Measurements from ENCODE around the gene AHSP.
"Not testable (repeated sequence)": the region's sequence is repeated elsewhere in the genome, so short reads cannot be mapped to it uniquely, and the experiment has no call there.

Gene AHSP

DNA sequence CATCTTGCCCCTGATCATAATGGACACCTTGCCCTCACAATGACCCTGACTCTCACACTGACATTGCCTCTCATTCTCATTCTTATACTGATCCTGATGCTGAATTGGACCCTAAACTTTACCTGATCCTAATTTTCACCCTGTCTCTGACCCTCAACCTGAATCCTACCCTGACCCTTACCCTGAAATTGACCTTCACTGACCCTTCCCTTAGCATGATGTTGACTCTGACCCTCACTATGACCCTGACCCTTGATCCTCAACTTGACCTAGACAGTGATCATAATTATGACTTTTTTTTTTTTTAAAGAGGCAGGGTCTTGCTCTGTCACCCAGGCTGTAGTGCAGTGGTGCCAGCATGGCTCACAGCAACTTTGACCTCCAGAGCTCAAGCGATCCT, 3.4 kb downstream of the AHSP start:
- no peak for DNase-seq (ENCODE audit: low spot score)

DNA sequence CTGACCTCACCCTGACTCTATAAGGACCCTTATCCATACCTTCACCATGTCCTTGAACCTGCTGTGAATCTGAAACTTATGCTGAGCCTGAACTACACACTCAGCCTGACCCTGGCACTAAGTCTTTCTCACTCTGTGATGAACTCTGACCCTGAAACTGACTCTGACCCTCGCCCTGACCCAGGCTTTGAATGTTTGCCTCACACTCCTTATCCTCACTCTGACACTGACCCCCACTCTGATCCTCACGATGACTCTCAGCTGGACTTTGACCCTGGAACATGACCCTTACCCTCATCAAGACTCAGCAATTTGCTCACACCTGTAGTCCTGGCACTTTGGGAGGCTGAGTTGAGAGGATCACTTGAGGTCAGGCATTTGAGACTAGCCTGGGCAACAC, 4.4 kb downstream of the AHSP start:
- DNase-seq (ENCODE audit: low spot score) = no peak

DNA sequence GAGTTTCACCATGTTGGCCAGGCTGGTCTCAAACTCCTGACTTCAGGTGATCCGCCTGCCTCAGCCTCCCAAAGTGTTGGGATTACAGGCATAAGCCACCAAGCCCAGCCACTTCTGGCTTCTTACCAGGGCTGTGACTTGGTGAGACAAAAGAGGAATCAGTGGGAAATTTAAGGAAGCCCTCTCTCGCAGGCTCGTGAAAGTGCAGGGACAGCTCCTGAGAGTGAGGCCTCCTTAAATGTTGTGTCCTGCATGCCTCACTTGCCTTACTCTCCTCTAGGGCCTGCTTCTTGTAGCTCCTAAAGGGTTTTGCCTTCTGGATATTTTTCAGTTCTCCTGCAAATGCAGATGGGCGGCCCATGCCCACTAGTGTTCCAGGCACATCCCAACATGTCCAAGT, 5.2 kb downstream of the AHSP start:
- no peak for DNase-seq (ENCODE audit: low spot score)

DNA sequence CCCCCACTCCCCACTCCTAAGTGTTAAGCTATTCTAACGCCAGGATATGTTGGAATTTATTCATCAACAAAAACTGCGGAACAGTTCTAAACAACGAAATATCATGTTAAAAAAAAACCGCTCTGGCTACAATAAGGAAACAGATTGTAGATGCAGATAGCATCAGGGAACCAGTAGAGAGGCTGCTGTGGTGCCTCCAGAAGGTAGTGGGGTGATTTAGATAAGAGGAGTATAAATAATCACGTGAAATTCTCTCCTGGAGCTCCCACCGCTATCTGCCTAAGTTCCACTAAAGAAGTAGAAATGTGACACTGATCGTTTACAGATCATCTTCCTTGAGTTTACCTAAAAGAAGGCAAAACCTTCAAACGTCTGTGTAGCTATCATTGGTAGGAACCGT, 8.0 kb downstream of the AHSP start:
- no peak for DNase-seq (ENCODE audit: low spot score)

DNA sequence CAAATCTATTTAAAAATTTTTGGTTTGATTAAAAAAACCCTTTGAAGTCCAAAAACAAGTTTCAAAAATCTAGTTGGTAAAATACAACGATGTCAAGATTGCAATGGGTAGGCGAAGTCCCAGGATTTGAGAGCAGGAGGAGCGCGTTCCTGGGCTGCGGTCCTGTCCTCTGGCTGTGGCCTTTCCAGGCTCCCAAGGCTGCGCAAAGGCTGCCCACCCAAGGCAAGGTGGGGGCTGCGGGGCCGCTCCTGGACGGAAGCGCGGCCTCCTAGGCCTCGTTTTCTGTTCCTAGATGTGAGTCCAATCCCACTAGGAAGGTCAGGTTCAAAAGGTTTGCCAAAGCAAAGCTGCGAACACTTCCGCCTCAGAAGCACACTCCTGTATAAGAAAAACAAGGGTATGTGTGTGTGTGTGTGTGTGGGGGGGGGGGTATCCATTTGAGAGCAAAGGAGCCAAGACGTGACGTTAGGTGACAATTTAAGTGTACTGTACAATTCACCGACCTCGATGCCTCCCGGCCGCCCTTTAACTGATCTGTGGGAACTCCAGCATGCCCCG, 9.2 kb downstream of the AHSP start:
- DNase-seq (ENCODE audit: low spot score) = no peak

DNA sequence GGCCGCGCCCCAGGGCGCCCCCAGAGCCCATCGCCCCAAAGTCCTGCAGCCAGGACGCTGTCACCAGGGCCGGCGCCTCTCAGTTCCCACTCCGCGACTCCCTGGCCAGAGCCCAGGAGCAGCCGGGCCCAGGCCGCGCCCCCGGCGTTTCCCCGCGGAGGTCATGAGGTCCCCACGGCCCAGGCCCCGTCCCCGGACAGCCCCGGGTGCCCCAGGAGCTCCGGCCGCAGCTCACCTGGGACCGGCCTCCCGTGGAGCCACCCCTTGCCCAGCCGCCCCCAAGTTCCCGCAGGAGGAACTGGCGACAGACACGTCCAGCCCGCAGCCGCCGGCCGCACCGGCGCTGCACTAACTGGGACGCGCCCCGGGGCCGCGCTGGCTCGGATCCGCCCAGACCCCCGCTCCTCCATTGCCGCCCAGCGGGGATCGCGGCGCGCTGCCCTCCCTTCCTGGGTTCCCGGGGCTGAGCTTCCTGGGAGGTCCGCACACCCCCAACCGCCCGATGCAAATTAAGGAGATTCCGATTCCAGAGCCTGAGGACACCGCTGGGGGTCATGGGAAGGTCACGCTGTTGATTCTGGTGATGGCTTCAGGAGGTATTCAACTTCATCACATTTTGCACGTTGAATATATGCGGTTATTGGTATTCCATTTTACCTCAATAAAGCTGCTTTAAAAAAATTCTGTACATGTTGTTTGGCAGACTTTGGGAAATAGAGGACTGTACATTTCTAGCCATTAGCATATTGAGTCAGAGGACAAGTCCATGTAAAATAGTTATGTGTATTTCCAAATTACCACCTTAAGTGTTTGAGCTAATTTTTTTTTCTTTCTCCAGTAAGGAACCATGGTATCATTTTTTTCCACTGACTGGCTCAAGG, 9.9 kb downstream of the AHSP start:
- DNase-seq (ENCODE audit: low spot score) = no peak

DNA sequence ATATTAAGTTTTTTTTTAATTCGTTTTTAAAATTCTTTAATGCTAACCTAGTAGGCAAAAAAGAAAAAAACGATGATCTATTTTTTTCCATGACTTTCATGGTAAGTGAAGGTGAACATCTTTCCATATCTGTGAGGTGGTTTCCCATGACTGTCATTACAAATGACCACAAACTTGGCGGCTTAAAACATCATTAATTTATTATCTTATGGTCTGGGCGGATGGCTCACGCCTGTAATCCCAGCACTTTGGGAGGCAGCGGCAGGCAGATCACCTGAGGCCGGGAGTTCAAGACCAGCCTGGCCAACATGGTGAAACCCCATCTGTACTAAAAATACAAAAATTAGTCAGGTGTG, 10.5 kb downstream of the AHSP start:
- DNase-seq (ENCODE audit: low spot score) = not testable (repeated sequence)

DNA sequence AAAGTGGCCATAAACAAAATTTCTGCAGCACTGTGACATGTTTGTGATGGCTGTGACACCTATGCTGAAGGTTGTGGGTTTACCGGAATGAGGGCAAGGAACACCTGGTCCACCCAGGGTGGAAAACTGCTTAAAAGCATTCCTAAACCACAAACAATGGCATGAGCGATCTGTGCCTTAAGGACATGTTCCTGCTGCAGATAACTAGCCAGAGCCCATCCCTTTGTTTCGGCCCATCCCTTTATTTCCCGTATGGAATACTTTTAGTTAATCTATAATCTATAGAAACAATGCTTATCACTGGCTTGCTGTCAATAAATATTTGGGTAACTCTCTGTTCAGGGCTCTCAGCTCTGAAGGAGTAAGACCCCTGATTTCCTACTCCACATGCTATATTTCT, 12.1 kb downstream of the AHSP start:
- DNase-seq (ENCODE audit: low spot score) = not testable (repeated sequence)

DNA sequence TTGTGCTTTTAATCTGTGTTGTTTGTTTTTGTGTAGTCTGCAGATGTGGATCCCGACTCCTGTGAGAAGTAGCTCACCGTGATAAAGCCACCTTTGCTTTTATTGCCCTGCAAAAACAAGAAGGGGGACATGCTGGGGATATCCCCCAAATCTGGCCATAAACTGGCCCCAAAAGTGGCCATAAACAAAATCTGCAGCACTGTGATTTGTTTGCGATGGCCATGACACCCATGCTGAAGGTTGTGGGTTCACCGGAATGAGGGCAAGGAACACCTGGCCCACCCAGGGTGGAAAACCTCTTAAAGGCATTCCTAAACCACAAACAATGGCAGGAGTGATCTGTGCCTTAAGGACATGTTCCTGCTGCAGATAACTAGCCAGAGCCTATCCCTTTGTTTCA, 15.1 kb downstream of the AHSP start:
- DNase-seq (ENCODE audit: low spot score) = no peak

DNA sequence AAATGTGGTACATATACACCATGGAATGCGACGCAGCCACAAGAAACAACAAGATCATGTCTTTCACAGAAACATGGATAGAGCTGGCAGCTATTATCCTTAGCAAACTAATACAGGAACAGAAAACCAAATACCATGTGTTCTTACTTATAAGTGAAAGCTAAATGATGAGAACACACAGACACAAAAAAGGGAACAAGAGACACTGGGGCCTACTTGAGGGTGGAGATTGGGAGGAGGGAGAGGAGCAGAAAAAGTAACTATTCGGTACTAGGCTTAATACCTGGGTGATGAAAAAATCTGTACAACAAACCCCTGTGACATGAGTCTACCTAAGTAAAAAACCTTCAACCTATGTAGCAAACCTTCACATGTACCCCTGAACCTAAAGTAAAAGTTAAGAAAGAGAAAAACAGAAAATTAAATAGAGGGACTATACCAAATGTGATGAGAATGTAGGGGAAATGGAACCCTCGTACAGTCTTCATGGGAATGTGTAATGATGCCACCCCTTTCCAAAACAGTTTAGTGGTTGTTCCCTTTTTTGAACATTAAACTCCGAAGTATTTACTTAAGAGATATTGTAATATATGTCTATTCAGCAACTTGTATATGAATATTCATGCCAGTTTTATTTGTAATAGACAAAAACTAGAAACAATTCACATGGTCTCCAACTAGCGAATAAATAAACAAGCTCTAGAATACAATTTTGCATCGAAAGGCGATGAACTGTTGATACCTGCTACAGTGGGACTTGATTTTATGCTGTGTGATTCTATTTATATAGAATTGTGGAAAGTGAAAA, 33.9 kb downstream of the AHSP start:
- DNase-seq (ENCODE audit: low spot score) = no peak

DNA sequence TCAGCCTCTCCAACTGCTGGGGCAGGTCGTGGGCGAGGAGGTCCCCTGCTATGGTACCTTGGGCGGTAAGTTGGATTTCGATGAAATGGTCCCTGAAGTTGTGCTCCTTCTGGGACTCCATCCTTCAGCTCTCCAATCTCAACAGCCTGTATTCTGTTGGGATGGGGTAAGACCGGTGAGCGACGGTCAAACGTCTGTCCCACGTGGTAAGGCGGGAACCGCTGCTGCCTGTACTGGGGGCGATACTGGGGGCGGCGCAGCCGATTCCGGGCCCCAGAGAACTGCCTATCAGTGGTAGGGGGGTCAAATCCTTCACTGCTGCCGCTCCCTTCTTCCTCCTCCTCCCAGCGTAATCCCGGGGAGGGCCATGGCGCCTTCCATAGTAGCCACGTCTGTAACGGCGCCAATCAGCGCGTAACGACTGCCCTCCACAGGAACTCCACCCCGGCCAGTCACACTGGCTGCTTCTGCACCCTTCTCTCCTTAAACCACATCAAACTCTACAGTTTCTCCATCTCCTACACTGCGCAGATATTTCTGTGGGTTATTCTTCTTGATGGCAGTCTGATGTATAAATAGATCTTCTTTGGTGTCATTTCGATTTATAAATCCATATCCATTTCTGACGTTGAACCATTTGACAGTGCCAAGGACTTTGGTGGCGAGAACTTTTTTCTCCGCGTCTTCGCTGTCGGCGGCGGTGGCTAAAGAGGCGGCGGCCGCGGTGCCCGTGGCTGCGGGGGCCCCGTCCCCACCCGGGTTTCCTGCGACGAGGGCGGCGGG, 41.1 kb downstream of the AHSP start:
- no peak for DNase-seq (ENCODE audit: low spot score)

DNA sequence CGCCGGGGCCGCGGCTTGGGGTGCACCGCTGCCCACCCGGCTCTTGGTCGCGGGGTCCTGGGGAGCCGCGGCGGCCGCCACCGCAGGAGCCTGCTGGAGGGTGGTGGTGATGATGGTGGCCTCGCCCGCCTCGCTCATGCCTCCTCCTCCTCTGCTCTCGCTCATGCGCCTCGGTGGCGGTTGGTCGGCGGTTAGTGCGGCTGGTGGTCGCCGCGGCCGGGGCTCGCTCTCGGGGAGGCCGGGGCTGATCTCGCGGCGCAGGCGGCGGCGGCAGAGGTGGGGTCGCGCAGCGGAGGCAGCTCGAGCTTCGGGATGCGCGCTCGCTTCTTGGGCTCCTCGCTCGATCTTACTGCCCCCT, 41.6 kb downstream of the AHSP start:
- no peak for DNase-seq (ENCODE audit: low spot score)

DNA sequence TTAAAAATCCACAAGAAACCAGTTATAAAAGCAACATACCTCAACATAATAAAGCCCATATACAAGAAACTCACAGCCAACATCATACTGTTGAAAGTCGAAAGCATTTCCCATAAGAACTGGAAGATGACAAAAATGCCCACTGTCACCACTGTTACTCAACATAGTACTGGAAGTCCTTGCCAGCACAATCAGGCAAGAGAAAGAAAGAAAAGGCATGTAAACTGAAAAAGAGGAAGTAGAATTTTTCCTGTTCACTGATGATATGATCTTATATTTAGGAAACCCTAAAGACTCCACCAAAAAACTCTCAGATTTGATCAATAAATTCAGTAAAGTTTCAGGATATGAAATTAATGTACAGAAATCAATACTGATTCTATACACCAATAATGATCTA, 45.1 kb downstream of the AHSP start:
- no peak for DNase-seq (ENCODE audit: low spot score)

DNA sequence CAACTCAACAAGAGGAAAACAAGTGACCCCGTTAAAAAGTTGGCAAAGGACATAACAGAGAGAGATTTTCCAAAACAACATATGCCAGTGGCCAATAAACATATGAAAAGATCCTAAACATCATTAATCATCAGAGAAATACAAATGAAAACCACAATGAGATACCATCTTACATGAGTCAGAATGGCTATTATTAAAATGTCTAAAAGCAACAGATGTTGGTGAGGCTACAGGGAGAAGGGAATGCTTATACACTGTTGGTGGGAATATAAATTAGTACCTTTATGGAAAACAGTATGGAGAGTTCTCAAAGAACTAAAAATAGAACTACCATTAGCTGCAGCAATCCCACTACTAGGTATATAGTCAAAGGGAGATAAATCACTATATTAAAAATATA, 46.5 kb downstream of the AHSP start:
- not testable (repeated sequence) for DNase-seq (ENCODE audit: low spot score)

DNA sequence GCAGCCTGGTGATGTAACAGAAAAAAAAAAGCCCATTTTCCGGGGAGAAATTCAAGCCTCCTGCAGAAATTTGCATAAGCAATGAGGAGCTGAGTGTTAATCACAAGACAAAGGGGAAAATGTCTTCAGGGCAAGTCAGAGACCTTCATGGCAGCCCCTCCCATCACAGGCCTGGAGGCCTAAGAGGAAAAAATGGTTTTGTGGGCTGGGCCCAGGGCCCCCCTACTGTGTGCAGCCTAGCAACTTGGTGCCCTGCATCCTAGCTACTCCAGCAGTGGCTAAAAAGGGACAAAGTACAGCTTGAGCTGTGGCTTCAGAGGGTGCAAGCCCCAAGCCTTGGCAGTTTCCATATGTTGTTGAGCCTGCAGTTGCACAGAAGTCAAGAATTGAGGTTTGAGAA, 49.7 kb downstream of the AHSP start:
- DNase-seq (ENCODE audit: low spot score) = no peak
